Measurements from ENCODE around the gene PTPN2. TPM values are rescaled to one million over a fixed set of nuclear protein-coding genes. Genes with fewer than 3 reads are reported as not detected.
"Not testable (repeated sequence)": the region's sequence is repeated elsewhere in the genome, so short reads cannot be mapped to it uniquely, and the experiment has no call there.

The PTPN2 gene
- total and polyA plus RNA-seq, 7 experiments from 2014 or later = 55.8 to 92.2 (median 76.2) TPM

DNA sequence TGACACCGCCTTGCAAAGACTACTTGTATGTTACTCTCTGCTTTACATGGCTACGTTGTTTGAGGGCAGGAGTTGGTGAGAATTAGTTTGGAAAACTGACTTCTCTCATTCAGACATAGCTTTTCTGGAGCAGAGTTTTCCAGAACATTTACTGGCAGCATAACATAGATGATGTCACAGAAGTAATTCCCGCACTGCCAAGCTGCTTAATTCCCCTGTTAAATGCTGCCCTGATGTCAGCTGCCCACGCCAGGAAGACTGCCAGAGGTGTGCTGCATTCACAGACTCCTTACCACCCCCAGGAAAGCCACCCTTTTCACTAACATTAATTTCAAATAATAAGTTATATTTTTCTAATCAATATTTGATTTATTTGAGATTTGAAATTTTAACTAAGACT, 24.7 kb upstream of the PTPN2 start:
- DNase-seq = no peak
- Histone ChIP-seq H3K27me3 (ENCODE audit: control insufficient read depth in 2 of 2, insufficient read depth in 2 of 2, low read length in 2 of 2) (no peaks in the 10 kb centered on the region), H3K36me3 (ENCODE audit: control insufficient read depth in 2 of 3, insufficient read depth in 3 of 3, low read length in 3 of 3) (no peaks in the 10 kb centered on the region), H3K9me3 (ENCODE audit: control insufficient read depth in 2 of 3, low read length in 3 of 3) (peaks cover 0 to 12% (median 0%) of the 10 kb centered on the region in 3 experiments), H3K27ac (ENCODE audit: low read depth, low read length) (no peak overlapping the region), H3K4me3 (ENCODE audit: low read length) (no peak overlapping the region), H3K4me1 (ENCODE audit: control insufficient read depth in 2 of 2, insufficient read depth in 2 of 2, low read length in 2 of 2) (peaks cover 0 to 17% of the 10 kb centered on the region in 2 donors)
- CTCF ChIA-PET = no interaction called here
- Mint-ChIP-seq H3K27ac (peak overlapping the region in 1 of 9 donors; percentile 8), H3K9me3 (peaks cover 0 to 13% (median 6%) of the 10 kb centered on the region in 11 donors), H3K4me1 (peaks cover 6 to 21% (median 11%) of the 10 kb centered on the region in 7 donors), H3K4me3 (no peak overlapping the region), H3K27me3 (peaks cover 0 to 26% (median 0%) of the 10 kb centered on the region in 5 donors), H3K36me3 (peaks cover 0 to 11% (median 7%) of the 10 kb centered on the region in 5 donors)
- ATAC-seq = no peak
- intact Hi-C loops (cut with micrococcal nuclease) = no loop called here
- POLR2A ChIA-PET = no interaction called here

DNA sequence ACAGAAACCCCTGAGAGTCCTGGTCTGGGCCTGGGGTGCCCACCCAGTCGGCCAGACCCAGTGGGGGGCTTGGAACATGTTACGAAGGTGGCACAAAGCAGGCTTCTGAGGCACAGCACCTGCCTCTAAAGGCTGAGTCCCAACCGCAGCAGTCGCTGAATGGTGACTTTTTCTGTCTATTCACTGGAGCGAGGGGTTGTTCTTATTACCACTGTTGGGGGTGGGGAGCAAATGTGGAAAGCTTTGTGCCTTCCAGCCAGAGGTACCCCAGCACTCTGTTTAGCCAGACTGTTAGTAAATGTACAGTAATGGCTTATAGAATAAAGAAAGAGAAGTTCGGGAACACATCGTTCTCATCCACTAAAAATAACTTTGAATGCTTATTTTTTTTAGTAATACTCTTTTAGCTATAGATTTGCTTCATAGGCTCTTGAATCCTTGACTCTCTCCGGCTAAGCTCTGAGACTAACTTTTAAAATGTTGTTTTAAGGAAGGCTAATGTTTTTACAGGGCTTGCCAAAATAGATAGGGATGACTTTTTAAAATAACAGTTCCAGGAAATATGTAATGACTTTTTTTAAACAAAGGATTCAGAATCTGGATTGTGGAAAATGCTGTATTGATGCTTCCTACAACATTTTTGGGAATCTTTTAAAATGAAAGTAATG, 23.4 kb upstream of the PTPN2 start:
- peaks cover 0 to 2% (median 0%) of the 10 kb centered on the region in 11 donors for H3K9me3 Mint-ChIP-seq
- no peak overlapping the region for H3K27ac Mint-ChIP-seq
- Histone ChIP-seq H3K27me3 (ENCODE audit: control insufficient read depth in 2 of 2, insufficient read depth in 2 of 2, low read length in 2 of 2) (no peaks in the 10 kb centered on the region), H3K4me3 (ENCODE audit: low read length) (no peak overlapping the region), H3K27ac (ENCODE audit: low read depth, low read length) (no peak overlapping the region), H3K9me3 (ENCODE audit: control insufficient read depth in 2 of 3, low read length in 3 of 3) (peaks cover 0 to 3% (median 0%) of the 10 kb centered on the region in 3 experiments), H3K36me3 (ENCODE audit: control insufficient read depth in 2 of 3, insufficient read depth in 3 of 3, low read length in 3 of 3) (no peaks in the 10 kb centered on the region), H3K4me1 (ENCODE audit: control insufficient read depth in 2 of 2, insufficient read depth in 2 of 2, low read length in 2 of 2) (peaks cover 0 to 19% of the 10 kb centered on the region in 2 donors)
- no peaks in the 10 kb centered on the region for H3K36me3 Mint-ChIP-seq
- CTCF ChIA-PET = no interaction called here
- intact Hi-C loops (cut with micrococcal nuclease) = no loop called here
- POLR2A ChIA-PET = no interaction called here
- H3K4me3 Mint-ChIP-seq = no peak overlapping the region
- H3K27me3 Mint-ChIP-seq = peaks cover 0 to 21% (median 0%) of the 10 kb centered on the region in 5 donors
- DNase-seq (no peak), ATAC-seq (no peak)
- H3K4me1 Mint-ChIP-seq = peaks cover 6 to 18% (median 13%) of the 10 kb centered on the region in 7 donors

DNA sequence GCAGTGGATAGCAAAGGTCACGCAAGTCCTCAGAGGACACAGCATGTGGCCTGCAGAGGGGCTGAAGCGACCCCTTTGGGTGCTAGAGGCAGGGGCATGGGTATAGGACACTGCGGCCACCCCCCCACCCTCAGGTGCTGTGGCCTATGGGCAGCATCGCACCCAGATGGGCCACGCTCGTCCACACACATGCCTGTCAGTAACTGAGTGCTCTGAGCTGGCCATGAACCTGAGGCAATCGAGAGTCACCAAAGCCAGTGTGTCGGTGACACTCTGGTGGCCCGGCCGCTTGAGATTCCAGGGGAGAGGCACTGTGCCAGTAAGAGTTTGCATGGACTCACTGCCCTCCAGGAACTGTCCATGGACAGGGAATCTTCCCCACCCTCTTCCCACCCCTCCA, 22.7 kb upstream of the PTPN2 start:
- ChIA-PET POLR2A (interaction anchor here (1.6 kb wide), 1 partner anchor 23 kb away, joined by 5 read pairs; no protein-coding TSS in a partner anchor), CTCF (no interaction called here)
- H3K27ac ChIP-seq (ENCODE audit: low read depth, low read length) = no peak overlapping the region
- no peaks in the 10 kb centered on the region for H3K9me3 ChIP-seq (ENCODE audit: control insufficient read depth in 2 of 3, low read length in 3 of 3)
- peaks cover 6 to 18% (median 13%) of the 10 kb centered on the region in 7 donors for H3K4me1 Mint-ChIP-seq
- no peaks in the 10 kb centered on the region for H3K36me3 ChIP-seq (ENCODE audit: control insufficient read depth in 2 of 3, insufficient read depth in 3 of 3, low read length in 3 of 3)
- ATAC-seq (no peak), DNase-seq (no peak)
- H3K27ac Mint-ChIP-seq = no peak overlapping the region
- peaks cover 0 to 2% (median 0%) of the 10 kb centered on the region in 11 donors for H3K9me3 Mint-ChIP-seq
- H3K27me3 ChIP-seq (ENCODE audit: control insufficient read depth in 2 of 2, insufficient read depth in 2 of 2, low read length in 2 of 2) = no peaks in the 10 kb centered on the region
- H3K36me3 Mint-ChIP-seq = no peaks in the 10 kb centered on the region
- no peak overlapping the region for H3K4me3 Mint-ChIP-seq
- no peak overlapping the region for H3K4me3 ChIP-seq (ENCODE audit: low read length)
- intact Hi-C loops (cut with micrococcal nuclease) = no loop called here
- peaks cover 0 to 19% of the 10 kb centered on the region in 2 donors for H3K4me1 ChIP-seq (ENCODE audit: control insufficient read depth in 2 of 2, insufficient read depth in 2 of 2, low read length in 2 of 2)
- H3K27me3 Mint-ChIP-seq = peaks cover 0 to 21% (median 0%) of the 10 kb centered on the region in 5 donors

DNA sequence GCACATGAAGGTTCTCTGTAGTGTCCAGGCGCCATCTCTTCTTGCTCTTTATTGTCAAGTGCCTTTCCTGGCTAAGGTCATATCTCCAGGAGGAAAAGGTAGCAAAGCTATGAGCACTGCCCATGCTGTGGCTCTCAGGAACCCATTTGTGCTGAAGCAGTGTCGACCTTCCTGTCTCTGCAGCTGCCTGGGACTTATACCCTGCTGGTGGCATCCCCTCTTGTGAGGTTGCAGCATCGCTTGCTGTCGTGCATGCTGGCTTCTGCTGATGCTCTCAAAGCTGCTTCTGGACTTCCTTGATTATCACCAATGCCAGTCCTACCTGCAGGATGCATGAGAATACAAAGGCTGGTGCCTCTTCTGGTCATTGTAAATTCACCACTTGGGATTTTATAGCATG, 22.1 kb upstream of the PTPN2 start:
- no peaks in the 10 kb centered on the region for H3K36me3 ChIP-seq (ENCODE audit: control insufficient read depth in 2 of 3, insufficient read depth in 3 of 3, low read length in 3 of 3)
- no peaks in the 10 kb centered on the region for H3K27me3 ChIP-seq (ENCODE audit: control insufficient read depth in 2 of 2, insufficient read depth in 2 of 2, low read length in 2 of 2)
- intact Hi-C loops (cut with micrococcal nuclease) = no loop called here
- H3K36me3 Mint-ChIP-seq = no peaks in the 10 kb centered on the region
- no peak for ATAC-seq
- POLR2A ChIA-PET = interaction anchor here (1.6 kb wide), 1 partner anchor 23 kb away, joined by 5 read pairs; no protein-coding TSS in a partner anchor
- H3K27ac Mint-ChIP-seq = no peak overlapping the region
- peaks cover 6 to 14% (median 11%) of the 10 kb centered on the region in 7 donors for H3K4me1 Mint-ChIP-seq
- DNase-seq = no peak
- H3K9me3 ChIP-seq (ENCODE audit: control insufficient read depth in 2 of 3, low read length in 3 of 3) = no peaks in the 10 kb centered on the region
- no peak overlapping the region for H3K4me3 Mint-ChIP-seq
- CTCF ChIA-PET = no interaction called here
- H3K27ac ChIP-seq (ENCODE audit: low read depth, low read length) = no peak overlapping the region
- H3K4me1 ChIP-seq (ENCODE audit: control insufficient read depth in 2 of 2, insufficient read depth in 2 of 2, low read length in 2 of 2) = peaks cover 0 to 16% of the 10 kb centered on the region in 2 donors
- no peak overlapping the region for H3K4me3 ChIP-seq (ENCODE audit: low read length)
- no peaks in the 10 kb centered on the region for H3K9me3 Mint-ChIP-seq
- H3K27me3 Mint-ChIP-seq = peaks cover 0 to 23% (median 0%) of the 10 kb centered on the region in 5 donors

DNA sequence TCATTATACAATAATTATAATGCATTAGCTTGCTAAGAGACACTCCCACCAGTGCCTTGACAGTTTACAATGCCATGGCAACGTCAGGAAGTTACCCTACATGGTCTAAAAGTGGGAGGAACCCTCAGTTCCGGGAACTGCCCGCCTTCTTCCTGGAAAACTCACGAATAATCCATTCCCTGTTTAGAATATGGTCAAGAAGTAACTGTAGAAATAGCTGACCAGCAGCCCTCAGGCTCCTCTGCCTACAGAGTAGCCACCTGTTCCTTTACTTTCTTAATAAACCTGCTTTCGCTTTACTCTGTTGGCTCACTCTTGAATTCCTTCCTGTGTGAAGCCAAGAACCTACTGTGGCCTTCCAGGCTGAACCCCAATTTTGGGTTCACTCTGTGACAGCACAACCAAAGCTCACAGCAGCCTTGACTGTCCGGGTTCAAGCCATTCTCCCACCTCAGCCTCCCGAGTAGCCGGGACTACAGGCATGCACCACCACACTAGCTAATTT, 20.0 kb upstream of the PTPN2 start:
- peaks cover 0 to 9% of the 10 kb centered on the region in 2 donors for H3K4me1 ChIP-seq (ENCODE audit: control insufficient read depth in 2 of 2, insufficient read depth in 2 of 2, low read length in 2 of 2)
- ATAC-seq (peak; percentile 37), DNase-seq (peak in 2 of 9 donors; percentile 27 to 49)
- Mint-ChIP-seq H3K9me3 (no peaks in the 10 kb centered on the region), H3K27ac (peak overlapping the region in 7 of 9 donors; percentile 16 to 92 (median 82)), H3K4me1 (peaks cover 0 to 8% (median 7%) of the 10 kb centered on the region in 7 donors), H3K27me3 (peaks cover 0 to 26% (median 0%) of the 10 kb centered on the region in 5 donors), H3K4me3 (peak overlapping the region in 9 of 10 donors; percentile 34 to 78 (median 69)), H3K36me3 (no peaks in the 10 kb centered on the region)
- no peaks in the 10 kb centered on the region for H3K36me3 ChIP-seq (ENCODE audit: control insufficient read depth in 2 of 3, insufficient read depth in 3 of 3, low read length in 3 of 3)
- no peak overlapping the region for H3K27ac ChIP-seq (ENCODE audit: low read depth, low read length)
- intact Hi-C loops (cut with micrococcal nuclease) = loop anchor here in 1 of 2 donors (1.0 kb wide), 1 partner anchor 44 kb away; the partner anchor contains the start of gene SEH1L
- no peak overlapping the region for H3K4me3 ChIP-seq (ENCODE audit: low read length)
- ChIA-PET CTCF (no interaction called here), POLR2A (no interaction called here)
- no peaks in the 10 kb centered on the region for H3K9me3 ChIP-seq (ENCODE audit: control insufficient read depth in 2 of 3, low read length in 3 of 3)
- no peaks in the 10 kb centered on the region for H3K27me3 ChIP-seq (ENCODE audit: control insufficient read depth in 2 of 2, insufficient read depth in 2 of 2, low read length in 2 of 2)

DNA sequence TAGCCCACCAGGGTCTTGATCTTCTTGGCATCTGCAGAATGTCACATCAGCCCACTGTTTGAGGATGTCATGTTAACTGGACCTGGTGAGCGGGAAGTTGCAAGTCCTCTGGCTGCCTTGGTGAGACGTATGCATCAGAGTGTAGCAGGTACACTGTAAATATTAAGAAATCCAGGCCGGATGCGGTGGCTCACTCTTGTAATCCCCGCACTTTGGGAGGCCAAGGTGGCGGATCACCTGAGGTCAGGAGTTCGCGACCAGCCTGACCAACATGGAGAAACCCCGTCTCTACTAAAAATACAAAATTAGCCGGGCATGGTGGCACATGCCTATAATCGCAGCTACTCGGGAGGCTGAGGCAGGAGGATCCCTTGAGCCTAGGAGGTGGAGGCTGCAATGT, 17.2 kb upstream of the PTPN2 start:
- H3K27me3 ChIP-seq (ENCODE audit: control insufficient read depth in 2 of 2, insufficient read depth in 2 of 2, low read length in 2 of 2); H3K9me3 Mint-ChIP-seq; ATAC-seq; H3K9me3 ChIP-seq (ENCODE audit: control insufficient read depth in 2 of 3, low read length in 3 of 3); H3K36me3 Mint-ChIP-seq; H3K27ac Mint-ChIP-seq; H3K27ac ChIP-seq (ENCODE audit: low read depth, low read length); H3K4me3 ChIP-seq (ENCODE audit: low read length); intact Hi-C loops (cut with micrococcal nuclease); H3K4me3 Mint-ChIP-seq; CTCF ChIA-PET; H3K4me1 ChIP-seq (ENCODE audit: control insufficient read depth in 2 of 2, insufficient read depth in 2 of 2, low read length in 2 of 2); H3K36me3 ChIP-seq (ENCODE audit: control insufficient read depth in 2 of 3, insufficient read depth in 3 of 3, low read length in 3 of 3); DNase-seq: not testable (repeated sequence)
- Mint-ChIP-seq H3K27me3 (peaks cover 0 to 34% (median under 1%) of the 10 kb centered on the region in 5 donors), H3K4me1 (peaks cover 0 to 10% (median 7%) of the 10 kb centered on the region in 7 donors)
- POLR2A ChIA-PET = interaction anchor here (0.5 kb wide), 1 partner anchor 154 kb away, joined by 3 read pairs; no protein-coding TSS in a partner anchor

Data from naive thymus-derived CD4-positive, alpha-beta T cell (primary cell).